ENCODE results near the gene MAT2B. TPM values are rescaled to one million over a fixed set of nuclear protein-coding genes. Genes with fewer than 3 reads are reported as not detected.

The MAT2B gene
- total and polyA plus RNA-seq, 2 of the 13 experiments (the other 11 are each of a cell fraction or from before 2014, with no cell fraction given), result 20.2 to 37.1 TPM

DNA sequence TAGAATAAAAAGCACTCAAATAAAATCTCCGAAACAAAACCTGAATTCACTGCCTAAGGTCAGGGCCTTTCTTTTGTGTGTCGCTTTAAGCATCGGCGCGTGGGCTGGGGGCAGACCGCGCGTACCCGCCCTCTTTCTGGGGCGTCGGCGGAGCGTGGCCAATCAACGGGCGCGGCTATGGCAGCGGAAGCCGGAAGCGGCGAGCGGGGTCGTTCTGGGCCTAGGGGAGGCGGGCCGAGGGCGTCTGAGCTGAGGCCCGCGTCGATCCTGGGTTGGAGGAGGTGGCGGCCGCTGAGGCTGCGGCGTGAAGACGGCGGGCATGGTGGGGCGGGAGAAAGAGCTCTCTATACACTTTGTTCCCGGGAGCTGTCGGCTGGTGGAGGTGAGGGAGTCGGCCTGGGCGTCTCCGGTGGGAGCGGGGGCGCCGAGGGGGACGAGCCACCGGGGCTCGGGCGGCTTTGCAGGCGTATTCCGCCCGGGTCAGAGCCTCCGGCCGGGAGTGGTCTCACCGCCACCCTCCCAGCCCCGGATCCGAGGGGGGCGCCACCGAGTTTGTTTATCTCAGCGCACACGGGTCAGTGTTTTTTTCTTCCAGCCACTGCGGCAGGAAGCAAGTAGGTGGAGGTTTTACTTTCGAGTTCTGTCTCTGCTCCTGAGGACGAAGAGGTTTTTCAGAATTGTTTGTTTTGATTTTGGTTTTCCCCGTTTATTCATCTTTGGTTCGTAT is at the start of gene MAT2B (continued):
- TF ChIP-seq, protein P1, sequence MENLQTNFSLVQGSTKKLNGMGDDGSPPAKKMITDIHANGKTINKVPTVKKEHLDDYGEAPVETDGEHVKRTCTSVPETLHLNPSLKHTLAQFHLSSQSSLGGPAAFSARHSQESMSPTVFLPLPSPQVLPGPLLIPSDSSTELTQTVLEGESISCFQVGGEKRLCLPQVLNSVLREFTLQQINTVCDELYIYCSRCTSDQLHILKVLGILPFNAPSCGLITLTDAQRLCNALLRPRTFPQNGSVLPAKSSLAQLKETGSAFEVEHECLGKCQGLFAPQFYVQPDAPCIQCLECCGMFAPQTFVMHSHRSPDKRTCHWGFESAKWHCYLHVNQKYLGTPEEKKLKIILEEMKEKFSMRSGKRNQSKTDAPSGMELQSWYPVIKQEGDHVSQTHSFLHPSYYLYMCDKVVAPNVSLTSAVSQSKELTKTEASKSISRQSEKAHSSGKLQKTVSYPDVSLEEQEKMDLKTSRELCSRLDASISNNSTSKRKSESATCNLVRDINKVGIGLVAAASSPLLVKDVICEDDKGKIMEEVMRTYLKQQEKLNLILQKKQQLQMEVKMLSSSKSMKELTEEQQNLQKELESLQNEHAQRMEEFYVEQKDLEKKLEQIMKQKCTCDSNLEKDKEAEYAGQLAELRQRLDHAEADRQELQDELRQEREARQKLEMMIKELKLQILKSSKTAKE (CRISPR knock-in tag; IDR thresholded peaks at IDR 0.05; ENCODE audit: borderline replicate concordance), result 0 out of 2 replicates have a peak, but pooled peaks have one; percentile 38
- TF ChIP-seq, protein P2, sequence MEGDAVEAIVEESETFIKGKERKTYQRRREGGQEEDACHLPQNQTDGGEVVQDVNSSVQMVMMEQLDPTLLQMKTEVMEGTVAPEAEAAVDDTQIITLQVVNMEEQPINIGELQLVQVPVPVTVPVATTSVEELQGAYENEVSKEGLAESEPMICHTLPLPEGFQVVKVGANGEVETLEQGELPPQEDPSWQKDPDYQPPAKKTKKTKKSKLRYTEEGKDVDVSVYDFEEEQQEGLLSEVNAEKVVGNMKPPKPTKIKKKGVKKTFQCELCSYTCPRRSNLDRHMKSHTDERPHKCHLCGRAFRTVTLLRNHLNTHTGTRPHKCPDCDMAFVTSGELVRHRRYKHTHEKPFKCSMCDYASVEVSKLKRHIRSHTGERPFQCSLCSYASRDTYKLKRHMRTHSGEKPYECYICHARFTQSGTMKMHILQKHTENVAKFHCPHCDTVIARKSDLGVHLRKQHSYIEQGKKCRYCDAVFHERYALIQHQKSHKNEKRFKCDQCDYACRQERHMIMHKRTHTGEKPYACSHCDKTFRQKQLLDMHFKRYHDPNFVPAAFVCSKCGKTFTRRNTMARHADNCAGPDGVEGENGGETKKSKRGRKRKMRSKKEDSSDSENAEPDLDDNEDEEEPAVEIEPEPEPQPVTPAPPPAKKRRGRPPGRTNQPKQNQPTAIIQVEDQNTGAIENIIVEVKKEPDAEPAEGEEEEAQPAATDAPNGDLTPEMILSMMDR (CRISPR knock-in tag; IDR thresholded peaks at IDR 0.05), result peak; percentile 81
- TF ChIP-seq, protein P3, sequence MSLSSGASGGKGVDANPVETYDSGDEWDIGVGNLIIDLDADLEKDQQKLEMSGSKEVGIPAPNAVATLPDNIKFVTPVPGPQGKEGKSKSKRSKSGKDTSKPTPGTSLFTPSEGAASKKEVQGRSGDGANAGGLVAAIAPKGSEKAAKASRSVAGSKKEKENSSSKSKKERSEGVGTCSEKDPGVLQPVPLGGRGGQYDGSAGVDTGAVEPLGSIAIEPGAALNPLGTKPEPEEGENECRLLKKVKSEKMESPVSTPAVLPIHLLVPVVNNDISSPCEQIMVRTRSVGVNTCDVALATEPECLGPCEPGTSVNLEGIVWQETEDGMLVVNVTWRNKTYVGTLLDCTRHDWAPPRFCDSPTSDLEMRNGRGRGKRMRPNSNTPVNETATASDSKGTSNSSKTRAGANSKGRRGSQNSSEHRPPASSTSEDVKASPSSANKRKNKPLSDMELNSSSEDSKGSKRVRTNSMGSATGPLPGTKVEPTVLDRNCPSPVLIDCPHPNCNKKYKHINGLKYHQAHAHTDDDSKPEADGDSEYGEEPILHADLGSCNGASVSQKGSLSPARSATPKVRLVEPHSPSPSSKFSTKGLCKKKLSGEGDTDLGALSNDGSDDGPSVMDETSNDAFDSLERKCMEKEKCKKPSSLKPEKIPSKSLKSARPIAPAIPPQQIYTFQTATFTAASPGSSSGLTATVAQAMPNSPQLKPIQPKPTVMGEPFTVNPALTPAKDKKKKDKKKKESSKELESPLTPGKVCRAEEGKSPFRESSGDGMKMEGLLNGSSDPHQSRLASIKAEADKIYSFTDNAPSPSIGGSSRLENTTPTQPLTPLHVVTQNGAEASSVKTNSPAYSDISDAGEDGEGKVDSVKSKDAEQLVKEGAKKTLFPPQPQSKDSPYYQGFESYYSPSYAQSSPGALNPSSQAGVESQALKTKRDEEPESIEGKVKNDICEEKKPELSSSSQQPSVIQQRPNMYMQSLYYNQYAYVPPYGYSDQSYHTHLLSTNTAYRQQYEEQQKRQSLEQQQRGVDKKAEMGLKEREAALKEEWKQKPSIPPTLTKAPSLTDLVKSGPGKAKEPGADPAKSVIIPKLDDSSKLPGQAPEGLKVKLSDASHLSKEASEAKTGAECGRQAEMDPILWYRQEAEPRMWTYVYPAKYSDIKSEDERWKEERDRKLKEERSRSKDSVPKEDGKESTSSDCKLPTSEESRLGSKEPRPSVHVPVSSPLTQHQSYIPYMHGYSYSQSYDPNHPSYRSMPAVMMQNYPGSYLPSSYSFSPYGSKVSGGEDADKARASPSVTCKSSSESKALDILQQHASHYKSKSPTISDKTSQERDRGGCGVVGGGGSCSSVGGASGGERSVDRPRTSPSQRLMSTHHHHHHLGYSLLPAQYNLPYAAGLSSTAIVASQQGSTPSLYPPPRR (CRISPR knock-in tag; IDR thresholded peaks at IDR 0.05; ENCODE audit: borderline replicate concordance), result 0 out of 2 replicates have a peak, but pooled peaks have one; percentile 24
- TF ChIP-seq ZNF326 (CRISPR knock-in tag; IDR thresholded peaks at IDR 0.05; ENCODE audit: borderline replicate concordance) (no peak), ARHGAP35 (CRISPR knock-in tag; IDR thresholded peaks at IDR 0.05; ENCODE audit: borderline replicate concordance) (no peak), ZFP90 (CRISPR knock-in tag; IDR thresholded peaks at IDR 0.05; ENCODE audit: borderline replicate concordance) (no peak), YEATS4 (CRISPR knock-in tag; IDR thresholded peaks at IDR 0.05; ENCODE audit: borderline replicate concordance) (peak; percentile 75; the same call in 1 of the 2 replicates), ETV5 (CRISPR knock-in tag; IDR thresholded peaks at IDR 0.05; ENCODE audit: borderline replicate concordance) (peak; percentile 53), MTF1 (CRISPR knock-in tag; IDR thresholded peaks at IDR 0.05) (no peak), MEF2D (CRISPR knock-in tag; IDR thresholded peaks at IDR 0.05) (peak; percentile 64; the same call in 1 of the 2 replicates), TCF7 (IDR thresholded peaks at IDR 0.05; ENCODE audit: low read depth) (no peak), SNRNP70 (IDR thresholded peaks at IDR 0.05; ENCODE audit: low read depth, low read length) (no peak), GFI1 (CRISPR knock-in tag; IDR thresholded peaks at IDR 0.05; ENCODE audit: borderline replicate concordance) (no peak), GABPB1 (CRISPR knock-in tag; IDR thresholded peaks at IDR 0.05) (peak; percentile 96), GTF2F1 (IDR thresholded peaks at IDR 0.05; ENCODE audit: low read length) (no peak)
- TF ChIP-seq, protein P4, sequence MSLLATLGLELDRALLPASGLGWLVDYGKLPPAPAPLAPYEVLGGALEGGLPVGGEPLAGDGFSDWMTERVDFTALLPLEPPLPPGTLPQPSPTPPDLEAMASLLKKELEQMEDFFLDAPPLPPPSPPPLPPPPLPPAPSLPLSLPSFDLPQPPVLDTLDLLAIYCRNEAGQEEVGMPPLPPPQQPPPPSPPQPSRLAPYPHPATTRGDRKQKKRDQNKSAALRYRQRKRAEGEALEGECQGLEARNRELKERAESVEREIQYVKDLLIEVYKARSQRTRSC (CRISPR knock-in tag; IDR thresholded peaks at IDR 0.05; ENCODE audit: low read depth), result no peak
- TF ChIP-seq, protein P5, sequence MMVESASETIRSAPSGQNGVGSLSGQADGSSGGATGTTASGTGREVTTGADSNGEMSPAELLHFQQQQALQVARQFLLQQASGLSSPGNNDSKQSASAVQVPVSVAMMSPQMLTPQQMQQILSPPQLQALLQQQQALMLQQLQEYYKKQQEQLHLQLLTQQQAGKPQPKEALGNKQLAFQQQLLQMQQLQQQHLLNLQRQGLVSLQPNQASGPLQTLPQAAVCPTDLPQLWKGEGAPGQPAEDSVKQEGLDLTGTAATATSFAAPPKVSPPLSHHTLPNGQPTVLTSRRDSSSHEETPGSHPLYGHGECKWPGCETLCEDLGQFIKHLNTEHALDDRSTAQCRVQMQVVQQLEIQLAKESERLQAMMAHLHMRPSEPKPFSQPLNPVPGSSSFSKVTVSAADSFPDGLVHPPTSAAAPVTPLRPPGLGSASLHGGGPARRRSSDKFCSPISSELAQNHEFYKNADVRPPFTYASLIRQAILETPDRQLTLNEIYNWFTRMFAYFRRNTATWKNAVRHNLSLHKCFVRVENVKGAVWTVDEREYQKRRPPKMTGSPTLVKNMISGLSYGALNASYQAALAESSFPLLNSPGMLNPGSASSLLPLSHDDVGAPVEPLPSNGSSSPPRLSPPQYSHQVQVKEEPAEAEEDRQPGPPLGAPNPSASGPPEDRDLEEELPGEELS (CRISPR knock-in tag; IDR thresholded peaks at IDR 0.05), result peak; percentile 48; the same call in 1 of the 2 replicates
